Retinal pigment epithelial cell (primary cell): ENCODE results near the gene ARL17A.
"Not testable (repeated sequence)": the region's sequence is repeated elsewhere in the genome, so short reads cannot be mapped to it uniquely, and the experiment has no call there.

ENCODE experiments used
- DNase-seq: peaks from one replicate; pipeline ENCODE4 v3.0.0-alpha.2; 2010; ENCODE audit warnings: low read depth
- H3K4me3 ChIP-seq: 2 replicates; pipeline ENCODE4 v1.5.1; 2011; ENCODE audit warnings: mild to moderate bottlenecking, low read length, control low read depth, moderate library complexity

The ARL17A gene

GRCh38 chr17:46579083-46580075, at the start of gene ARL17A:
Gene ARL17A, minus strand, starts transcription at chr17:46579691. Its CDS starts 3,369 bp downstream, at chr17:46576322.
- not testable (repeated sequence) for DNase-seq, H3K4me3 ChIP-seq

DNA sequence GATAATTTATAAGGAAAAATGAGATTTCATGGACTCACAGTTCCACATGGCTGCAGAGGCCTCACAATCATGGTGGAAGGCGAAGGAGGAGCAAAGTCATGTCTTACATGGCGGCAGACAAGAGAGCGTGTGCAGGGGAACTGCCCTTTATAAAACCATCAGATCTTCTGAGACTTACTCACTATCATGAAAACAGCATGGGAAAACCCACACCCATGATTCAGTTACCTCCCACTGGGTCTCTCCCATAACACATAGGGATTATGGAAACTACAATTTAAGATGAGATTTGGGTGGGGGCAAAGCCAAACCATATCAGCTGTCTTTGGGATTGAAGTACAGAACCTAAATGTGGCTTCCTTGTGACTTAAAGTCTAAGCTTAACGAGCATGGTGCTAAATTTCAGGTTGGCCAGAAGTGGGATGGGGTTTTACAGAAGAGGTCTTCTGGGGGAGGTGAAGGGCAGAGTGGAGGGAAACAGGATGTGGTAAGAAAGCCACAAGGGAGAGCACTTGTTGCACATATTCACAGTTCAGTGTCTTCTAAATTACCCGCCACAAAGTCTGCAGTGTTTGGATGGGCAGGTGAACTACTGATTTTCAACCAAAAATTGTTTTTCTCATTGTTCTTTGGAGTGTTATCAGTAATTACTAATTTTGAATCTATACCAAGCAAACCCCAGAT, 49.4 kb upstream of the ARL17A start:
- not testable (repeated sequence) for H3K4me3 ChIP-seq, DNase-seq

- not testable (repeated sequence) for H3K4me3 ChIP-seq, DNase-seq
Observed at GRCh38 chr17:46627452-46627851, 48.0 kb upstream of the ARL17A start.

DNA sequence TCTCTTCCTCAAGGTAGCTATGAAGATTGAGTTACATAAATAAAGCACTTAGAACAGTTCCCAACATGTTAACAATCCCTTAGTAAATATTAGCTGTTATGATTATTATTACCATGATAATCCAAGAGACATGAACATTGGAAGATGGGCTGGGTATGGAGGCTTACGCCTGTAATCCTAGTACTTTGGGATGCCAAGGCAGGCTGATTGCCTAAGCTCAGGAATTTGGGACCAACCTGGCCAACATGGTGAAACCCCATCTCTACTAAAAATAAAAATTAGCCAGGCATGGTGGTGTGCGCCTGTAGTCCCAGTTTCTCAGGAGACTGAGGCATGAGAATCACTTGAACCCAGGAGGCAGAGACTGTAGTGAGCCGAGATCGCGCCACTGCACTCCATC, 45.2 kb upstream of the ARL17A start:
- not testable (repeated sequence) for H3K4me3 ChIP-seq, DNase-seq

GRCh38 chr17:46623790-46624189, 44.3 kb upstream of the ARL17A start:
- DNase-seq, H3K4me3 ChIP-seq: not testable (repeated sequence)

GRCh38 chr17:46618975-46619374, 39.5 kb upstream of the ARL17A start:
- not testable (repeated sequence) for DNase-seq, H3K4me3 ChIP-seq

DNA sequence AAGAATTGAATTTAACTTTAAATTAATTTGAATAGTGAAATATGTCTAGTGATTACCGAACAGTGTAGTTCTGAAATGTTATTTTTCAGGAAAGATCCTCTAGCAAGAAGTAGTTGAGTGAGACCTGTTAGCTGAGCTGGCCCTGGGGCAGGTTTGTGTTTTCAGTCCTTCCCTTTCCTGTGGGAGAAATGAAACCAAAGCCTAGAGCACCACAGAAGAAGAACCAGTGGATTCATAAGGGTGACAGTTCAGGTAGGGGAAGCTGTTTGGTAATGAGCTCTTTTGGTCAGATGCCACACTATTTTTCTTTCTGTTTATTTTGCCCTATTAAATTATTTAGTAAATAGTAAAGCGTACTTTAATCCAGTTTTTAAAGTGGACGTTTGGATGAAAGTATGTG, 37.6 kb upstream of the ARL17A start:
- DNase-seq, H3K4me3 ChIP-seq: not testable (repeated sequence)

DNA sequence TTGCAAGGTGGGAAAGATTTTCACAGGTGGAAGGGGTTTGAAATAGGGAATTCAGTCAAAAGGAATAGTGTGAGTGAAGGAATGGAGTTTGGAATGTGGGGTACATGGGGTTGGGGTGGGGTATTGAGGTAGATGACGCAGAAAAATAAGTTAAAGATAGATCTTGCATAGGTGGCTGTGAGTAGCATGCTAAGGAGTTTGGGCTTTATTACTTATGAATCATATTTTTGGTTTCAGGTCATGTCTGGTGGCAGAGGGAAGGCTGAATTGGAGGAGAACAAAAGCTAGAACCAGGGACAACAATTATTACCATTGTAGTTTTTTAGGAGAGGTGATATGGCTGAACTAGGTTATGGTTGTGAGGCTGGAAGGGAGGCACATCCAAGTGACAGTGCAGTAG, 34.4 kb upstream of the ARL17A start:
- DNase-seq, H3K4me3 ChIP-seq: not testable (repeated sequence)

DNA sequence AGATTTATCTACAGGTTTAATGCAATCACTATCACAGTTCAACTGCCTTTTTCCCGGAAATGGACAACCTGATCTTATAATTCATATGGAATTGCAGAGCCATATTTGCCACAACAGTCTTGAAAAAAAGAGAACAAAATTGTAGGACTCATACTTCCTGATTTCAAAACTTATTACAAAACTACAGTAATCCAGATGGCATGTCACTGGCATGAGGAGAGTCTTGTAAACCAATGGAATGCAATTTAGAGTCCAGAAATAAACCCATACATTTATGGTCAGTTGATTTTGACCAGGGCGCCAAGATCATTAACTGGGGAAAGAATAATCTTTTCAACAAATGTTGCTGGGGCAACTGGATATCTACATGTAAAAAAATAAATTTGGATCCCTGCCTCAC, 31.8 kb upstream of the ARL17A start:
- H3K4me3 ChIP-seq, DNase-seq: not testable (repeated sequence)

GRCh38 chr17:46603125-46603524, 23.6 kb upstream of the ARL17A start:
- H3K4me3 ChIP-seq, DNase-seq: not testable (repeated sequence)

- not testable (repeated sequence) for DNase-seq, H3K4me3 ChIP-seq
Observed at GRCh38 chr17:46600767-46601166, 21.3 kb upstream of the ARL17A start.

DNA sequence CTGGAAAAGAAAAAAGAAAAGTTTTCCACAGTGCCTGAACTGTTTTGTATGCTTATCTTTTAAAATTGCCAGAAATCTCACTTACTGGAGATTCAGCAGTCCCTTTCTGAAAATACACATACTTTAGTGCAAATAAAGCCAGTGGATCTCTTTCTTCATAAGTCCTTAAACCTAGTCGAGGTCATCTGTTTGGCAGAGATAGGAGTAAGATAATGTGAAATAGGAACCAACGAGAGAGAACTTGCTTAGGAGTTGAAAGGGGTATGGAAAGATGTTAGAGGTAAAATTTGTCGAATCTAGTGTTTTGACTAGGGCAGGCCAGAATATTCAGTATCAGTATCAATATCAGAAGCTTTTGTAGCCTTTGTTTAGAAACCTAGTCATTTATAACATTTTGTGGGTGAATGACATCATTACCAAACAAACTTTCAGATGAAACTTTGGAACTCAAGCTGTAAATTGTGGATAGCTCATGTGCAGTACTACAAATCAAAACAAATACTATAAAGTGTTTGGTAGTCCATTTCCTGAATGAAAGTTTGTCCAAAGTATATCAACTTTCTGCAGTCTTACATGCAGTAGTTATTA, 18.9 kb upstream of the ARL17A start:
- not testable (repeated sequence) for H3K4me3 ChIP-seq, DNase-seq

- not testable (repeated sequence) for DNase-seq, H3K4me3 ChIP-seq
Observed at GRCh38 chr17:46591332-46591731, 11.8 kb upstream of the ARL17A start.

DNA sequence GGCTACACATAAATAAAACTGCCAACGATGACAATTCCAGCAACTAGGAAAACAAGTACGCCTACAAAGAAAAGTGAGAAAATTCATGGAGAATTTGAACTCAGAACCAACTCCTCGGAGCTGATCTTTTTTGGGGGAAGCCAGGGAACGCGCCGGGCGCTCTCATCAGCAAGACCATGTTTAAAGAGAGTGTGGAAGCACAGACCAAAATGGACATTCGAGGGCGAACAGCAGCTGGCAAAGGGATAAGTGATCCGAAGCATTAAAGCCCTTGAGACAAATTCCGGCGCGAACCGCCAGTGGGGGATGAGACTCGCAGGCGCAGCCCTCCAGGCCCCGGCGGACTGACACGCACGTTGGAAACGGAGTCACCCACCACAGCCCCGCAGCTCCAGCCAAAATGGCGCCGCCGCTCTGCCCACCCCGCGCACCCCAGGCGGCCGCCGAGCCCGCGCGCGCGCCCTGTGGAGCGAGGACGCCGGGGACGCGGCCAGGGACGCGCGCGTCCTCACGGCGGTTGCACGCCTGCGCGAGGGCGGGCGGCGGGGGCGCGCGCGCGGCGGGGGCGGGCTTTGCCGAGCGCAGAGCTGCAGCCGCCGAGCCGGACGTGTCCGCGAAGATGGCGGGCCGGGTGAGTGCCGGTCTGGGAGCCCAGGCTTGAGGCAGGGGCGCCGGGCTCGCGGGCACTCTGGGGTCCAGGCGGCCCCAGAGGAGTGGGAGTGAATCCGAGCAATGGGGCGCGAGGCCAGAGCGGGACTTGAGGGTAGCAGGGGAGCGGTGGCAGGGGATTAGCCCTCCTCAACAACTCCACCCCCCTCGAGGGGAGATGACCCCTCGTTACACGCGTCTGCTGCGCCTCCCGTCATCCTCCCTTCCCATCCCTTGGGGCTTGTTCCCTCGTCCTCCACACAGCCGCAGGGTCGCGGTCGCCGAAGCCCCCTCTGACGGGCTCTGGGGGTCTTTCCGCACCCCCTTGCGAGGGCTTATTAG, 11.0 kb upstream of the ARL17A start, which contains the start of gene NSF:
NSF (plus strand) TSS at position 513 of the 990 bp plus-strand sequence; CDS start at position 620, 107 bp downstream.
- DNase-seq, H3K4me3 ChIP-seq: not testable (repeated sequence)

- H3K4me3 ChIP-seq = not testable (repeated sequence)
Observed at GRCh38 chr17:46585444-46585843, 6.0 kb upstream of the ARL17A start.

GRCh38 chr17:46580082-46580481, 591 bp upstream of the ARL17A start:
- not testable (repeated sequence) for H3K4me3 ChIP-seq, DNase-seq

More at GRCh38 chr17:46585444-46585843, 6.0 kb upstream of the ARL17A start:
- DNase-seq = not testable (repeated sequence)

- not testable (repeated sequence) for DNase-seq, H3K4me3 ChIP-seq
Observed at GRCh38 chr17:46571796-46572195, 7.7 kb downstream of the ARL17A start.

- DNase-seq, H3K4me3 ChIP-seq: not testable (repeated sequence)
Observed at GRCh38 chr17:46566980-46567379, 12.5 kb downstream of the ARL17A start.

- not testable (repeated sequence) for H3K4me3 ChIP-seq
Observed at GRCh38 chr17:46566284-46566683, 13.2 kb downstream of the ARL17A start.

More at GRCh38 chr17:46566284-46566683, 13.2 kb downstream of the ARL17A start:
- DNase-seq = not testable (repeated sequence)
